SK-N-MC (cell line): ENCODE results near the gene OR5D16.

Experiments
- DNase-seq: peaks from one replicate; pipeline ENCODE4 v3.0.0-alpha.2; 2011; ENCODE audit warnings: low read depth, low spot score
- H3K27ac ChIP-seq: fragments of 200-600 bp; sonication (generic); 2 replicates; pipeline ENCODE4 v1.5.1; 2016; ENCODE audit warnings: mixed run types
- H3K36me3 ChIP-seq: fragments of 200-600 bp; sonication (generic); 2 replicates; pipeline ENCODE4 v1.6.1; 2017; ENCODE audit warnings: antibody characterized with exemption, low read length, mixed read lengths; ENCODE audit not compliant: insufficient read depth
- H3K4me3 ChIP-seq: fragments of 200-600 bp; sonication (generic); 2 replicates; pipeline ENCODE4 v1.5.1; 2016
- H3K9ac ChIP-seq: fragments of 200-600 bp; sonication (generic); 2 replicates; pipeline ENCODE4 v1.8.0; 2017; ENCODE audit warnings: mixed run types, mixed read lengths; ENCODE audit not compliant: insufficient read length
- H3K9me3 ChIP-seq: fragments of 200-600 bp; sonication (generic); 2 replicates; pipeline ENCODE4 v1.6.1; 2017; ENCODE audit warnings: low read depth, mild to moderate bottlenecking, antibody characterized with exemption, low read length, moderate library complexity, mixed read lengths
- EZH2 ChIP-seq: fragments of 200-600 bp; sonication (generic); IDR thresholded peaks from one replicate; pipeline ENCODE4 v1.6.1; 2017; ENCODE audit warnings: antibody characterized with exemption
- FOXP2 ChIP-seq: optimal IDR thresholded peaks from 2 replicates; pipeline ENCODE3; 2011; ENCODE audit warnings: mild to moderate bottlenecking, moderate library complexity; ENCODE audit not compliant: insufficient read depth; ENCODE audit errors: extremely low read length, control extremely low read depth
- POLR2AphosphoS5 ChIP-seq: IDR thresholded peaks from 2 replicates; pipeline ENCODE4 v1.6.1; 2012; ENCODE audit warnings: mild to moderate bottlenecking, low read depth, low read length, borderline replicate concordance

Gene OR5D16

DNA sequence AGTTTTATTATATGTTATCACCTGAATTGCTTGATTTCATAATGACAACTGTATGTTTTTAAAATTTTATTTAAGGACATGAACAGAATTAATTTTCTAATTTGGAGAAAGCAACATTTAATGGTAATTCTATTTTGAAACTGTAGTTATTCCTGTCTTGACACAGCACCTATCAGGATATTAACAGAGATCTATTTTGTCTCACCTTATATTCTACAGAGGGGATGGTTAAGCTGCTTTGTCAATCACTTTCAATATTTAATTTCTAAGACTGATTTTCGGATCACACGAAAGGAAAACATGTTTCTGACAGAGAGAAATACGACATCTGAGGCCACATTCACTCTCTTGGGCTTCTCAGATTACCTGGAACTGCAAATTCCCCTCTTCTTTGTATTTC lies at the start of gene OR5D16:
Gene OR5D16, plus strand, starts transcription at position 301 of the 400 bp plus-strand sequence. Its CDS starts 0 bp downstream, at position 301.
- H3K4me3 ChIP-seq: no peak within 1 kb of the TSS
- H3K9me3 ChIP-seq: no peaks in the 10 kb centered on the region
- H3K27ac ChIP-seq: no peak within 1 kb of the TSS
- H3K36me3 ChIP-seq: no peaks in the 10 kb centered on the region
- no peak for TF ChIP-seq FOXP2
- TF ChIP-seq EZH2: no peak
- TF ChIP-seq POLR2AphosphoS5: no peak
- H3K9ac ChIP-seq: no peak within 1 kb of the TSS
- no peak for DNase-seq

DNA sequence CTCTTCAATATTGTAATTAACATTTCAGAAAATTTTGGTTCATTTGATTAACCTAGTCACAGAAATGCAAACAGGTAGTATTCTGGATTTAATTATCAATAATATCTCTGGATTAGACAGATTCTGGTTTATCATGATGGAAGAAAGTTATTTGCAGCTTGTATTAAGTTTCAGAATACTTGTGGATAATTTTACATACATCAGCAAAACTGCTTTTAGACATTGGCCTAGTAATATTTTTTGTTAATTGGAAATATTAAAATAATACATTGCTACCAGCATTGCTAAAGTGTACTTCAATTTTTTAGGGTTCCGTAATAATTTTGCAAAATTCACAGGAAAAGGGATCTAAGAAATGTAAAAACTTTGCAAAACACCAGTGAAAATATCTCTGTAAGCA lies 46.9 kb upstream of the OR5D16 start:
- Histone ChIP-seq H3K9ac (no peak overlapping the region), H3K4me3 (no peak overlapping the region), H3K9me3 (no peaks in the 10 kb centered on the region), H3K27ac (no peak overlapping the region), H3K36me3 (no peaks in the 10 kb centered on the region)
- TF ChIP-seq FOXP2: no peak
- no peak for TF ChIP-seq EZH2
- no peak for TF ChIP-seq POLR2AphosphoS5
- no peak for DNase-seq

GRCh38 chr11:55793321-55793720 lies 45.2 kb upstream of the OR5D16 start:
- H3K9ac ChIP-seq: no peak overlapping the region
- TF ChIP-seq POLR2AphosphoS5 (no peak), EZH2 (no peak), FOXP2 (no peak)
- H3K4me3 ChIP-seq: no peak overlapping the region
- no peaks in the 10 kb centered on the region for H3K9me3 ChIP-seq
- H3K36me3 ChIP-seq: no peaks in the 10 kb centered on the region
- no peak overlapping the region for H3K27ac ChIP-seq
- DNase-seq: no peak

- no peaks in the 10 kb centered on the region for H3K36me3 ChIP-seq
- no peak within 1 kb of the TSS for H3K27ac ChIP-seq
- DNase-seq: no peak
- TF ChIP-seq FOXP2: no peak
- TF ChIP-seq EZH2: no peak
- no peak for TF ChIP-seq POLR2AphosphoS5
- H3K4me3 ChIP-seq: no peak within 1 kb of the TSS
- no peak within 1 kb of the TSS for H3K9ac ChIP-seq
- no peaks in the 10 kb centered on the region for H3K9me3 ChIP-seq
Measured at GRCh38 chr11:55795256-55795655, 43.3 kb upstream of the OR5D16 start, which contains the start of gene OR5D14. Gene OR5D14 (plus strand): TSS chr11:55795556. CDS start chr11:55795556, 0 bp downstream.

GRCh38 chr11:55806248-55806647 lies 32.3 kb upstream of the OR5D16 start:
- H3K9me3 ChIP-seq: no peaks in the 10 kb centered on the region
- TF ChIP-seq FOXP2: no peak
- no peak for TF ChIP-seq POLR2AphosphoS5
- TF ChIP-seq EZH2: no peak

GRCh38 chr11:55811067-55811466 lies 27.5 kb upstream of the OR5D16 start, which contains the start of gene OR5L1:
Gene OR5L1 (plus strand): TSS chr11:55811367. CDS start chr11:55811467, 100 bp downstream.
- no peak within 1 kb of the TSS for H3K9ac ChIP-seq
- H3K36me3 ChIP-seq: no peaks in the 10 kb centered on the region
- no peak within 1 kb of the TSS for H3K4me3 ChIP-seq
- no peaks in the 10 kb centered on the region for H3K9me3 ChIP-seq
- no peak for TF ChIP-seq POLR2AphosphoS5
- no peak for TF ChIP-seq FOXP2
- no peak for TF ChIP-seq EZH2
- H3K27ac ChIP-seq: no peak within 1 kb of the TSS
- DNase-seq: no peak

More at GRCh38 chr11:55806248-55806647, 32.3 kb upstream of the OR5D16 start:
- no peak for DNase-seq
- Histone ChIP-seq H3K27ac (no peak overlapping the region), H3K4me3 (no peak overlapping the region), H3K36me3 (no peaks in the 10 kb centered on the region), H3K9ac (no peak overlapping the region)

GRCh38 chr11:55819330-55819729 lies 19.2 kb upstream of the OR5D16 start, which contains the start of gene OR5D18:
Gene OR5D18 (plus strand): TSS chr11:55819630. CDS start chr11:55819630, 0 bp downstream.
- Histone ChIP-seq H3K36me3 (no peaks in the 10 kb centered on the region), H3K27ac (no peak within 1 kb of the TSS), H3K4me3 (no peak within 1 kb of the TSS), H3K9ac (no peak within 1 kb of the TSS), H3K9me3 (no peaks in the 10 kb centered on the region)
- DNase-seq: no peak
- no peak for TF ChIP-seq POLR2AphosphoS5
- no peak for TF ChIP-seq FOXP2
- TF ChIP-seq EZH2: no peak

DNA sequence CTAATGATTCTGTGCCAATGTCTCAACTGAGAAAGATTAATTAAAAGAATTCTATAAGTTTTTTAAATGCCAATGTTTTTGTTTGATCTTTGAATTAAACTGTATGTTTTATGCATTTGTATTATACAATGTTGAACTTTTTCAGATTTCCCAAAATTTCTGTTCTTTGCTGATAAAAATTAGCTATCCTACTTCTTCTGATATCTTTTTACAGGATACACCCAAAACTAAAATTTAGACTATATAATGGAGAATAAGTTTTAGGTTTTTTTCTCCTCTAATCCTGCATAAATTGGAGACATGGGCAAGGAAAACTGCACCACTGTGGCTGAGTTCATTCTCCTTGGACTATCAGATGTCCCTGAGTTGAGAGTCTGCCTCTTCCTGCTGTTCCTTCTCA lies 11.6 kb upstream of the OR5D16 start, which contains the start of gene OR5L2:
Gene OR5L2, plus strand, starts transcription at position 301 of the 400 bp plus-strand sequence. Its CDS starts 0 bp downstream, at position 301.
- DNase-seq: no peak
- Histone ChIP-seq H3K27ac (no peak within 1 kb of the TSS), H3K9me3 (no peaks in the 10 kb centered on the region), H3K4me3 (no peak within 1 kb of the TSS), H3K36me3 (no peaks in the 10 kb centered on the region), H3K9ac (no peak within 1 kb of the TSS)
- TF ChIP-seq EZH2 (no peak), FOXP2 (no peak), POLR2AphosphoS5 (no peak)

DNA sequence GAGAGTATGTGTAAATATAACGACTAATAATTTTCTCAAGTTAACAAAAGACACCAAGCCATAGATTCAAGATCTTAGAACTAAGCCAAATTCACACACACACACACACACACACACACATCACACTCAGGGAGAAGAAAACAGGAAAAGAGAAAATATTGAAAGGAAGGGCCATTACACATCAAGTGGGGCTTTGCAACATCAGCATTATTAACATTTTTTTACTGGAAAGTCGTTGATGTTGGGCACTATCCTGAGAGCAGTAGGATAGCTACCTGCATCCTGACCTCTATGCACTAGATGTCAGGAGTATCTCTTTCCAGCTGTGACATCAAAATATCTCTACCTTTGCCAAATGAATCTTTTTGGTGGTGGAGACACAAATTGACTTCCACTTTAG lies 8.9 kb downstream of the OR5D16 start:
- Histone ChIP-seq H3K27ac (no peak overlapping the region), H3K9ac (no peak overlapping the region), H3K9me3 (no peaks in the 10 kb centered on the region), H3K36me3 (no peaks in the 10 kb centered on the region), H3K4me3 (no peak overlapping the region)
- TF ChIP-seq EZH2 (no peak), FOXP2 (no peak), POLR2AphosphoS5 (no peak)
- no peak for DNase-seq
